Stimulated activated effector memory CD8-positive, alpha-beta T cell treated with anti-CD3 and anti-CD28 coated beads, Interleukin-12 subunit alpha, Interleukin-12 subunit beta, amount 100 ng/mL, for 72 hours (primary cell): ENCODE measurements around the gene TAOK1.
A peak's percentile ranks its signal among the peaks of the same experiment; 100 is the strongest.
"Not testable (repeated sequence)": the region's sequence is repeated elsewhere in the genome, so short reads cannot be mapped to it uniquely, and the experiment has no call there.

Experiments used
- ATAC-seq: fragments of 150-1000 bp; cut with Tn5 transposase; 2 replicates; pipeline ENCODE4 v1.10.0; 2021
- DNase-seq, 2 donors: peaks; one replicate each; pipeline ENCODE4 v3.0.0; 2021 to 2022; ENCODE audit warnings: low spot score in 2 of 2
- H3K27ac Mint-ChIP-seq: one replicate; pipeline ENCODE4 v1.8.0; 2022; ENCODE audit warnings: mild to moderate bottlenecking, mixed read lengths
- H3K36me3 Mint-ChIP-seq: one replicate; pipeline ENCODE4 v1.8.0; 2022; ENCODE audit warnings: mild to moderate bottlenecking, mixed read lengths
- H3K4me1 Mint-ChIP-seq: one replicate; pipeline ENCODE4 v1.8.0; 2022; ENCODE audit warnings: mixed read lengths
- H3K4me3 Mint-ChIP-seq: one replicate; pipeline ENCODE4 v1.8.0; 2022; ENCODE audit warnings: mild to moderate bottlenecking, mixed read lengths
- H3K9me3 Mint-ChIP-seq: one replicate; pipeline ENCODE4 v1.8.0; 2022; ENCODE audit warnings: mixed read lengths

The TAOK1 gene

GRCh38 chr17:29526322-29526721 is 136.2 kb downstream of the TAOK1 start:
- H3K27ac Mint-ChIP-seq: no peak overlapping the region
- DNase-seq: no peak
- H3K9me3 Mint-ChIP-seq: no peaks in the 10 kb centered on the region
- H3K4me1 Mint-ChIP-seq: no peaks in the 10 kb centered on the region
- peaks cover 86% of the 10 kb centered on the region for H3K36me3 Mint-ChIP-seq
- H3K4me3 Mint-ChIP-seq: no peak overlapping the region
- no peak for ATAC-seq

- peaks cover 90% of the 10 kb centered on the region for H3K36me3 Mint-ChIP-seq
- H3K27ac Mint-ChIP-seq: peak overlapping the region; percentile 56
- H3K9me3 Mint-ChIP-seq: no peaks in the 10 kb centered on the region
- DNase-seq (no peak), ATAC-seq (no peak)
- no peak overlapping the region for H3K4me3 Mint-ChIP-seq
- no peaks in the 10 kb centered on the region for H3K4me1 Mint-ChIP-seq
Measured at GRCh38 chr17:29533976-29534375, 143.8 kb downstream of the TAOK1 start.

GRCh38 chr17:29544066-29544465 is 153.9 kb downstream of the TAOK1 start:
- H3K4me3 Mint-ChIP-seq: no peak overlapping the region
- H3K27ac Mint-ChIP-seq: peak overlapping the region; percentile 52
- H3K9me3 Mint-ChIP-seq: no peaks in the 10 kb centered on the region
- H3K36me3 Mint-ChIP-seq: peaks cover 67% of the 10 kb centered on the region
- H3K4me1 Mint-ChIP-seq: peaks cover 3% of the 10 kb centered on the region
- no peak for DNase-seq
- no peak for ATAC-seq

- ATAC-seq (no peak), DNase-seq (no peak)
- Mint-ChIP-seq H3K4me1 (peaks cover 11% of the 10 kb centered on the region), H3K36me3 (peaks cover 46% of the 10 kb centered on the region), H3K9me3 (no peaks in the 10 kb centered on the region), H3K4me3 (no peak overlapping the region), H3K27ac (peak overlapping the region; percentile 52)
Measured at GRCh38 chr17:29546085-29546484, 155.9 kb downstream of the TAOK1 start.

- no peak overlapping the region for H3K4me3 Mint-ChIP-seq
- peaks cover 39% of the 10 kb centered on the region for H3K36me3 Mint-ChIP-seq
- no peaks in the 10 kb centered on the region for H3K9me3 Mint-ChIP-seq
- no peak overlapping the region for H3K27ac Mint-ChIP-seq
- H3K4me1 Mint-ChIP-seq: peaks cover 11% of the 10 kb centered on the region
- DNase-seq (no peak), ATAC-seq (no peak)
Measured at GRCh38 chr17:29546830-29547229, 156.7 kb downstream of the TAOK1 start.

- DNase-seq (no peak), ATAC-seq (peak; percentile 94)
- Mint-ChIP-seq H3K9me3 (no peaks in the 10 kb centered on the region), H3K36me3 (peaks cover 14% of the 10 kb centered on the region), H3K4me1 (peaks cover 11% of the 10 kb centered on the region), H3K4me3 (no peak overlapping the region), H3K27ac (peak overlapping the region; percentile 50)
Measured at GRCh38 chr17:29549177-29549923, 159.2 kb downstream of the TAOK1 start.

GRCh38 chr17:29555840-29556239 is 165.7 kb downstream of the TAOK1 start:
- Mint-ChIP-seq H3K4me3 (no peak overlapping the region), H3K9me3 (no peaks in the 10 kb centered on the region)
- ATAC-seq: no peak

GRCh38 chr17:29557085-29557738 is 167.0 kb downstream of the TAOK1 start:
- Mint-ChIP-seq H3K4me1 (peaks cover 33% of the 10 kb centered on the region), H3K36me3 (peaks cover 34% of the 10 kb centered on the region), H3K4me3 (no peak overlapping the region), H3K9me3 (no peaks in the 10 kb centered on the region), H3K27ac (peak overlapping the region; percentile 46)
- ATAC-seq (peak; percentile 54), DNase-seq (no peak)

More at GRCh38 chr17:29555840-29556239, 165.7 kb downstream of the TAOK1 start:
- DNase-seq: no peak
- peaks cover 26% of the 10 kb centered on the region for H3K4me1 Mint-ChIP-seq
- H3K36me3 Mint-ChIP-seq: peaks cover 20% of the 10 kb centered on the region
- no peak overlapping the region for H3K27ac Mint-ChIP-seq

GRCh38 chr17:29557739-29558116 is 167.6 kb downstream of the TAOK1 start:
- peak; percentile 91 for ATAC-seq
- Mint-ChIP-seq H3K4me3 (no peak overlapping the region), H3K9me3 (no peaks in the 10 kb centered on the region), H3K4me1 (peaks cover 38% of the 10 kb centered on the region), H3K36me3 (peaks cover 39% of the 10 kb centered on the region), H3K27ac (peak overlapping the region; percentile 46)
- no peak for DNase-seq

GRCh38 chr17:29558139-29558538 is 168.0 kb downstream of the TAOK1 start:
- peaks cover 42% of the 10 kb centered on the region for H3K36me3 Mint-ChIP-seq
- H3K27ac Mint-ChIP-seq: peak overlapping the region; percentile 46
- not testable (repeated sequence) for H3K4me3 Mint-ChIP-seq, ATAC-seq, DNase-seq, H3K9me3 Mint-ChIP-seq
- H3K4me1 Mint-ChIP-seq: peaks cover 41% of the 10 kb centered on the region

- peaks cover 50% of the 10 kb centered on the region for H3K4me1 Mint-ChIP-seq
Measured at GRCh38 chr17:29559640-29560039, 169.5 kb downstream of the TAOK1 start.

GRCh38 chr17:29560316-29560715 is 170.2 kb downstream of the TAOK1 start:
- no peaks in the 10 kb centered on the region for H3K9me3 Mint-ChIP-seq
- ATAC-seq (no peak), DNase-seq (no peak)
- peaks cover 42% of the 10 kb centered on the region for H3K36me3 Mint-ChIP-seq
- H3K27ac Mint-ChIP-seq: peak overlapping the region; percentile 90
- peaks cover 53% of the 10 kb centered on the region for H3K4me1 Mint-ChIP-seq
- H3K4me3 Mint-ChIP-seq: no peak overlapping the region

More at GRCh38 chr17:29559640-29560039, 169.5 kb downstream of the TAOK1 start:
- DNase-seq (no peak), ATAC-seq (no peak)
- H3K9me3 Mint-ChIP-seq: no peaks in the 10 kb centered on the region
- H3K27ac Mint-ChIP-seq: peak overlapping the region; percentile 90
- H3K4me3 Mint-ChIP-seq: no peak overlapping the region
- H3K36me3 Mint-ChIP-seq: peaks cover 42% of the 10 kb centered on the region

- Mint-ChIP-seq H3K4me3 (peak overlapping the region; percentile 58), H3K27ac (peak overlapping the region; percentile 90), H3K36me3 (peaks cover 42% of the 10 kb centered on the region), H3K4me1 (peaks cover 59% of the 10 kb centered on the region), H3K9me3 (no peaks in the 10 kb centered on the region)
- ATAC-seq: no peak
- DNase-seq: no peak
Measured at GRCh38 chr17:29561554-29562517, 171.7 kb downstream of the TAOK1 start.

- Mint-ChIP-seq H3K27ac (peak overlapping the region; percentile 90), H3K4me3 (peak overlapping the region; percentile 58)
Measured at GRCh38 chr17:29562615-29563014, 172.5 kb downstream of the TAOK1 start.

GRCh38 chr17:29563816-29564215 is 173.7 kb downstream of the TAOK1 start:
- peak overlapping the region; percentile 64 for H3K27ac Mint-ChIP-seq
- H3K4me3 Mint-ChIP-seq: peak overlapping the region; percentile 97
- peaks cover 47% of the 10 kb centered on the region for H3K4me1 Mint-ChIP-seq
- ATAC-seq (no peak), DNase-seq (no peak)
- no peaks in the 10 kb centered on the region for H3K9me3 Mint-ChIP-seq
- H3K36me3 Mint-ChIP-seq: peaks cover 42% of the 10 kb centered on the region

More at GRCh38 chr17:29562615-29563014, 172.5 kb downstream of the TAOK1 start:
- H3K9me3 Mint-ChIP-seq: no peaks in the 10 kb centered on the region
- no peak for DNase-seq
- no peak for ATAC-seq
- peaks cover 42% of the 10 kb centered on the region for H3K36me3 Mint-ChIP-seq
- H3K4me1 Mint-ChIP-seq: peaks cover 51% of the 10 kb centered on the region
